Natural killer cell treated with Interleukin-12 subunit alpha and Interleukin-12 subunit beta and Interleukin-15 and Interleukin-18, amount 100 ng/mL, for 72 hours (primary cell): ENCODE results near the gene DPP10. TPM values are rescaled to one million over a fixed set of nuclear protein-coding genes. Genes with fewer than 3 reads are reported as not detected.

Source experiments
- ATAC-seq, 2 donors: fragments of 150-1000 bp; cut with Tn5 transposase in 1 of 2; sonication (Bioruptor Pico), chemical (Tn5 transposase) in 1 of 2; 2 replicates each; pipeline ENCODE4 v1.10.0; 2021
- DNase-seq: peaks from one replicate; pipeline ENCODE4 v3.0.0; 2022; ENCODE audit warnings: low spot score
- H3K27ac Mint-ChIP-seq, 2 donors: 1 replicate in 1 of 2; 2 replicates in 1 of 2; pipeline ENCODE4 v1.8.0; 2022; ENCODE audit warnings: mixed read lengths in 2 of 2, mild to moderate bottlenecking in 1 of 2, moderate library complexity in 1 of 2
- H3K27me3 Mint-ChIP-seq, 2 donors: 1 replicate in 1 of 2; 2 replicates in 1 of 2; pipeline ENCODE4 v1.8.0; 2022; ENCODE audit warnings: mixed read lengths in 2 of 2
- H3K36me3 Mint-ChIP-seq: one replicate; pipeline ENCODE4 v1.8.0; 2022; ENCODE audit warnings: mixed read lengths
- H3K4me1 Mint-ChIP-seq, 2 donors: 1 replicate in 1 of 2; 2 replicates in 1 of 2; pipeline ENCODE4 v1.8.0; 2022; ENCODE audit warnings: low read depth in 2 of 2, mixed read lengths in 2 of 2, mild to moderate bottlenecking in 1 of 2
- H3K4me3 Mint-ChIP-seq: one replicate; pipeline ENCODE4 v1.8.0; 2022; ENCODE audit warnings: mixed read lengths
- H3K9me3 Mint-ChIP-seq: 2 replicates; pipeline ENCODE4 v1.8.0; 2022; ENCODE audit warnings: mixed read lengths
- total RNA-seq, 2 donors: library from RNA; stranded (reverse); gene quantifications; one replicate each; pipeline ENCODE4 v1.2.3, GENCODE V29; 2022

Gene DPP10
- total RNA-seq, 2 donors from 2014 or later, result not detected

GRCh38 chr2:114579542-114579941, 137.1 kb downstream of the DPP10 start:
- DNase-seq, result no peak
- no peak overlapping the region for H3K4me3 Mint-ChIP-seq
- no peak overlapping the region for H3K27ac Mint-ChIP-seq
- peaks cover 7% of the 10 kb centered on the region for H3K9me3 Mint-ChIP-seq
- no peaks in the 10 kb centered on the region for H3K36me3 Mint-ChIP-seq
- H3K27me3 Mint-ChIP-seq, result no peaks in the 10 kb centered on the region
- H3K4me1 Mint-ChIP-seq, result no peaks in the 10 kb centered on the region
- no peak for ATAC-seq

- Mint-ChIP-seq H3K4me1 (no peaks in the 10 kb centered on the region), H3K9me3 (peaks cover 3% of the 10 kb centered on the region), H3K27ac (no peak overlapping the region), H3K4me3 (no peak overlapping the region), H3K27me3 (no peaks in the 10 kb centered on the region), H3K36me3 (no peaks in the 10 kb centered on the region)
- DNase-seq (no peak), ATAC-seq (no peak)
Observed at GRCh38 chr2:114580691-114581090, 138.2 kb downstream of the DPP10 start.

GRCh38 chr2:114598329-114598728, 155.9 kb downstream of the DPP10 start:
- DNase-seq, result no peak
- Mint-ChIP-seq H3K9me3 (peaks cover 4% of the 10 kb centered on the region), H3K4me3 (no peak overlapping the region), H3K36me3 (no peaks in the 10 kb centered on the region), H3K4me1 (no peaks in the 10 kb centered on the region), H3K27me3 (no peaks in the 10 kb centered on the region), H3K27ac (no peak overlapping the region)
- no peak for ATAC-seq

GRCh38 chr2:114609203-114609602, 166.8 kb downstream of the DPP10 start:
- Mint-ChIP-seq H3K27ac (no peak overlapping the region), H3K9me3 (peaks cover 12% of the 10 kb centered on the region), H3K27me3 (no peaks in the 10 kb centered on the region), H3K4me3 (no peak overlapping the region), H3K4me1 (no peaks in the 10 kb centered on the region), H3K36me3 (no peaks in the 10 kb centered on the region)
- ATAC-seq, result no peak
- DNase-seq, result no peak

- Mint-ChIP-seq H3K27ac (no peak overlapping the region), H3K4me1 (no peaks in the 10 kb centered on the region)
Observed at GRCh38 chr2:114609801-114610200, 167.4 kb downstream of the DPP10 start.

GRCh38 chr2:114610677-114611076, 168.2 kb downstream of the DPP10 start:
- H3K4me1 Mint-ChIP-seq, result no peaks in the 10 kb centered on the region
- ATAC-seq, result no peak
- H3K27ac Mint-ChIP-seq, result no peak overlapping the region
- no peak overlapping the region for H3K4me3 Mint-ChIP-seq
- H3K27me3 Mint-ChIP-seq, result no peaks in the 10 kb centered on the region
- peaks cover 12% of the 10 kb centered on the region for H3K9me3 Mint-ChIP-seq
- no peaks in the 10 kb centered on the region for H3K36me3 Mint-ChIP-seq
- DNase-seq, result no peak

More at GRCh38 chr2:114609801-114610200, 167.4 kb downstream of the DPP10 start:
- Mint-ChIP-seq H3K9me3 (peaks cover 12% of the 10 kb centered on the region), H3K4me3 (no peak overlapping the region), H3K36me3 (no peaks in the 10 kb centered on the region), H3K27me3 (no peaks in the 10 kb centered on the region)
- ATAC-seq (no peak), DNase-seq (no peak)

- Mint-ChIP-seq H3K4me3 (no peak overlapping the region), H3K27me3 (no peaks in the 10 kb centered on the region), H3K36me3 (no peaks in the 10 kb centered on the region), H3K9me3 (peaks cover 9% of the 10 kb centered on the region), H3K4me1 (no peaks in the 10 kb centered on the region), H3K27ac (no peak overlapping the region)
- no peak for ATAC-seq
- DNase-seq, result no peak
Observed at GRCh38 chr2:114614592-114614991, 172.2 kb downstream of the DPP10 start.

- DNase-seq (no peak), ATAC-seq (no peak)
- H3K9me3 Mint-ChIP-seq, result peaks cover 3% of the 10 kb centered on the region
- no peaks in the 10 kb centered on the region for H3K27me3 Mint-ChIP-seq
- H3K4me1 Mint-ChIP-seq, result no peaks in the 10 kb centered on the region
- no peak overlapping the region for H3K4me3 Mint-ChIP-seq
- H3K36me3 Mint-ChIP-seq, result no peaks in the 10 kb centered on the region
- no peak overlapping the region for H3K27ac Mint-ChIP-seq
Observed at GRCh38 chr2:114628481-114628880, 186.0 kb downstream of the DPP10 start.

GRCh38 chr2:114631146-114631545, 188.7 kb downstream of the DPP10 start:
- Mint-ChIP-seq H3K27ac (no peak overlapping the region), H3K4me1 (no peaks in the 10 kb centered on the region), H3K27me3 (no peaks in the 10 kb centered on the region), H3K36me3 (no peaks in the 10 kb centered on the region), H3K4me3 (no peak overlapping the region), H3K9me3 (peaks cover 3% of the 10 kb centered on the region)
- no peak for ATAC-seq
- DNase-seq, result no peak

- Mint-ChIP-seq H3K4me3 (no peak overlapping the region), H3K27me3 (no peaks in the 10 kb centered on the region), H3K4me1 (no peaks in the 10 kb centered on the region), H3K9me3 (no peaks in the 10 kb centered on the region), H3K36me3 (no peaks in the 10 kb centered on the region), H3K27ac (no peak overlapping the region)
- no peak for ATAC-seq
- DNase-seq, result no peak
Observed at GRCh38 chr2:114642166-114642770, 199.8 kb downstream of the DPP10 start.

- Mint-ChIP-seq H3K36me3 (no peaks in the 10 kb centered on the region), H3K27ac (no peak overlapping the region), H3K4me1 (no peaks in the 10 kb centered on the region), H3K27me3 (no peaks in the 10 kb centered on the region), H3K4me3 (no peak overlapping the region), H3K9me3 (peaks cover 4% of the 10 kb centered on the region)
- no peak for DNase-seq
- no peak for ATAC-seq
Observed at GRCh38 chr2:114642988-114643553, 200.6 kb downstream of the DPP10 start.

GRCh38 chr2:114651933-114652332, 209.5 kb downstream of the DPP10 start:
- H3K9me3 Mint-ChIP-seq, result peaks cover 15% of the 10 kb centered on the region
- H3K4me1 Mint-ChIP-seq, result no peaks in the 10 kb centered on the region
- peaks cover 4% of the 10 kb centered on the region for H3K36me3 Mint-ChIP-seq
- ATAC-seq (no peak), DNase-seq (no peak)
- H3K27ac Mint-ChIP-seq, result no peak overlapping the region
- H3K4me3 Mint-ChIP-seq, result no peak overlapping the region
- H3K27me3 Mint-ChIP-seq, result no peaks in the 10 kb centered on the region

- H3K4me3 Mint-ChIP-seq, result no peak overlapping the region
- no peaks in the 10 kb centered on the region for H3K4me1 Mint-ChIP-seq
- no peak overlapping the region for H3K27ac Mint-ChIP-seq
- H3K9me3 Mint-ChIP-seq, result peaks cover 9% of the 10 kb centered on the region
- ATAC-seq (no peak), DNase-seq (no peak)
- H3K27me3 Mint-ChIP-seq, result peaks cover 0 to 11% of the 10 kb centered on the region in 2 donors
- H3K36me3 Mint-ChIP-seq, result peaks cover 4% of the 10 kb centered on the region
Observed at GRCh38 chr2:114659880-114660279, 217.4 kb downstream of the DPP10 start.

- Mint-ChIP-seq H3K36me3 (no peaks in the 10 kb centered on the region), H3K4me3 (no peak overlapping the region), H3K9me3 (peaks cover 7% of the 10 kb centered on the region), H3K27ac (no peak overlapping the region), H3K4me1 (no peaks in the 10 kb centered on the region), H3K27me3 (peaks cover 0 to 11% of the 10 kb centered on the region in 2 donors)
- ATAC-seq (no peak), DNase-seq (no peak)
Observed at GRCh38 chr2:114661971-114662939, 219.8 kb downstream of the DPP10 start.
